Fibroblast of the aortic adventitia (primary cell): ENCODE measurements around the gene EMC6. TPM values are rescaled to one million over a fixed set of nuclear protein-coding genes. Genes with fewer than 3 reads are reported as not detected.

Source experiments
- DNase-seq: peaks from one replicate; pipeline ENCODE4 v3.0.0-alpha.2; 2010; ENCODE audit warnings: low read depth
- H3K4me3 ChIP-seq: 2 replicates; pipeline ENCODE4 v1.5.1; 2011; ENCODE audit warnings: low read depth, mild to moderate bottlenecking, control low read depth, low read length, moderate library complexity
- total RNA-seq: library from RNA; depleted of rRNA; stranded (reverse); fragments of >200 nt; gene quantifications from 2 replicates; pipeline ENCODE4 v1.2.3, GENCODE V29; 2012; ENCODE audit warnings: low replicate concordance
- TF ChIP-seq, protein P1 (sequence below): IDR thresholded peaks from 2 replicates; pipeline ENCODE4 v1.5.1; 2011; ENCODE audit warnings: mild to moderate bottlenecking, low read length, control low read depth, inconsistent platforms; ENCODE audit not compliant: insufficient read depth

EMC6 gene
- total RNA-seq, 1 donor: 17.9 TPM

DNA sequence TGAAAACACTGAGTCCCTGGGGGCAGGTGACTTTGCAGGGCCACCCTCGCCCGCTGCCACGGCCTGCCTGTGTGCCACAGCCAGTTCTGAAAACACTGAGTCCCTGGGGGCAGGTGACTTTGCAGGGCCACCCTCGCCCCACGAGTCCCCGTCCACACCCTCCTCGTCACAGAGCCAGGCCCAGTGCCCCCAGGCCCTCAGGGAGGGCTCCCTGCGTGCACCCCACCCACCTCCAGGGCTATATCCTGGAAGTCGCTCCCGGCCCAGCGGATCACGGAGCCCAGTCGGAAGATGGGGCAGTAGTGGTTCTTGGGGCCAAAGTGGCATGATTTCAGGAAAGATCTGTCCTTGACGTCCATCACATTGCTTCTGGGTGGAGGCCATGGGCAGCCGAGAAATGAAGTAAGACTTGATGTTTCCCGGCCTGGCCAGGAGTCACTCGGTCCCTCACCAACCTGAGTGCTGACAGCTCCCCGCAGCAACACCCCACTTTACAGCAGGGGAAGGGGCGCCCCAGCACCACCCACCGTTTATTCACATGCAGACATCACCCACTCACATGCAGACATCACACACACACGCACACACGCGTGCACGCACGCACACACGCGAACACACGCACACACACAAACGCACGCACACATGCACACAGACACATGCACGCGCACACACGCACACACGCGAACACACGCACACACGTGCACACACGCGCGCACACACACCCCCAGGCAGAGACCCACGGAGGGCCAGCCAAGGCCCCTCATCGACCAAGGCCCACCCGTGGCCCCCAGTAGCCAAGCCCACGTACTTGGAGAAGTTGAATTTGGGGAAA is 20.9 kb downstream of the EMC6 start:
- no peak for DNase-seq
- TF ChIP-seq, protein P1, sequence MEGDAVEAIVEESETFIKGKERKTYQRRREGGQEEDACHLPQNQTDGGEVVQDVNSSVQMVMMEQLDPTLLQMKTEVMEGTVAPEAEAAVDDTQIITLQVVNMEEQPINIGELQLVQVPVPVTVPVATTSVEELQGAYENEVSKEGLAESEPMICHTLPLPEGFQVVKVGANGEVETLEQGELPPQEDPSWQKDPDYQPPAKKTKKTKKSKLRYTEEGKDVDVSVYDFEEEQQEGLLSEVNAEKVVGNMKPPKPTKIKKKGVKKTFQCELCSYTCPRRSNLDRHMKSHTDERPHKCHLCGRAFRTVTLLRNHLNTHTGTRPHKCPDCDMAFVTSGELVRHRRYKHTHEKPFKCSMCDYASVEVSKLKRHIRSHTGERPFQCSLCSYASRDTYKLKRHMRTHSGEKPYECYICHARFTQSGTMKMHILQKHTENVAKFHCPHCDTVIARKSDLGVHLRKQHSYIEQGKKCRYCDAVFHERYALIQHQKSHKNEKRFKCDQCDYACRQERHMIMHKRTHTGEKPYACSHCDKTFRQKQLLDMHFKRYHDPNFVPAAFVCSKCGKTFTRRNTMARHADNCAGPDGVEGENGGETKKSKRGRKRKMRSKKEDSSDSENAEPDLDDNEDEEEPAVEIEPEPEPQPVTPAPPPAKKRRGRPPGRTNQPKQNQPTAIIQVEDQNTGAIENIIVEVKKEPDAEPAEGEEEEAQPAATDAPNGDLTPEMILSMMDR: no peak
- H3K4me3 ChIP-seq: no peak overlapping the region

DNA sequence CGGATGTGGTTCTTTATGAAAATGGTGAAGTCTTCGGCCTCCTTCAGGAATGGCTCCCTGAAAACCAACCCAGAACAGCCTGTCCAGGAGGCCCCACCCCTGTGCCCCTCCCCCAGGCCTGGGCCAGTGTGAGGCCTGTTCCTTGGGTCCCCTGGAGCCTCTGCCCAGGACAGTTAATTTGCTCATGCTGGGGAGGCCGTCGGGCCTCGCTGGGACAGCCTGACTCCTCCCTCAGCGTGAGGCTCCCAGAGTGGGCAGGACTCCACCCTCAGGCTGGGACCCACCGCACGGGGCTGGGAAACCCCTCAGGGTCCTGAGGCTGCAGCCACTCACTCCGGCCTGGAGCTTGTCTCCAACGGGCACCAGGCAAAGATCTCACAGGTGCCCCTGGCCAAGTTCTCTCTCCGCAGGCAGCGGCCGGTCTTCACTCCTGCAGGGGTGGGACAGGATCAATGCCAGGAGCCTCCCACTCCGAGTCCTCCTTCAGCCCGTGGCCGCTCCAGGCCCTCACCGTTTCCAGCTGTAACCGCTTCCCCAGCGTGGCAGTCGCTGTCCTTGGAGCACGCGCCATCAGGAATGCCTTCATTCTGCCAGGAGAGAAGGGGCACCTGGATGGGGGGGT is 21.6 kb downstream of the EMC6 start:
- no peak overlapping the region for H3K4me3 ChIP-seq
- TF ChIP-seq, protein P1: no peak
- DNase-seq: no peak

DNA sequence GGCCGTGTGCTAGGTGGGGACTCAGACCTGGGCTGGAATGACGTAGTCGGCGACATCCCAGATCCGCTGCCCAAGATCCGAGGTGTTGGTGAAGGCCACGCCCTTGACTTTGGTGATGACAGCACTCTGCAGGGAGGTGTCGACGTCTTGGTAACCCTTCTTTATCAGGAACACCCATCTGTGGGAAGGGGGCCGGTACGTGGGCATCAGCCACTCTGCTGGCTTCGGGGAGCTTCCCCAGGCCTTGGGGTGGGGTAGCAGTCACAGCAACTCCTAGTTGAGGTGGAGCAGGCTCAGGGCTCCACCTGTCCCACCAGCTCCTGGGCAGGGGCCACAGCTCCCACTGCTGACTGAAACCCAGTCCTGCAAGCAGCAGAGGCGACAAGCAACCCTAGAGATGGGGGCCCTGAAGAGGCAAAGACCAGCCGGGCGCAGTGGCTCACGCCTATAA is 23.0 kb downstream of the EMC6 start:
- DNase-seq: no peak
- TF ChIP-seq, protein P1: no peak
- H3K4me3 ChIP-seq: no peak overlapping the region

DNA sequence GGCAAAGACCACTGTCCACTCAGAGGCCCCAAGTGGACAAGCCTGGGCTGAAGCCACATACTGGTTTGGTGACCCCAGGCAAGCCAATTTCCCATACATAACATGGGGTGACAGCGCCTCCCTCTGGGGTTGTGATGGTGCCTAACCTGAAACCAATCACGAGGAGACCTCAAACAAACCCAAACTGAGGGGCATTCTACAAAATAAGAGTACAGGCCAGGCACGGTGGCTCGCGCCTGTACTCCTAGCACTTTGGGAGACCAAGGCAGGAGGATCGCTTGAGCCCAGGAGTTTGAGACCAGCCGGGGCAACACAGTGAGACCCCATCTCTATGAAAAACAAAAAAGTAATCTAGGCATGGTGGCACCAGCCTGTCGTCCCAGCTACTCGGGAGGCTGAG is 23.7 kb downstream of the EMC6 start:
- DNase-seq: no peak
- no peak overlapping the region for H3K4me3 ChIP-seq
- TF ChIP-seq, protein P1: no peak

DNA sequence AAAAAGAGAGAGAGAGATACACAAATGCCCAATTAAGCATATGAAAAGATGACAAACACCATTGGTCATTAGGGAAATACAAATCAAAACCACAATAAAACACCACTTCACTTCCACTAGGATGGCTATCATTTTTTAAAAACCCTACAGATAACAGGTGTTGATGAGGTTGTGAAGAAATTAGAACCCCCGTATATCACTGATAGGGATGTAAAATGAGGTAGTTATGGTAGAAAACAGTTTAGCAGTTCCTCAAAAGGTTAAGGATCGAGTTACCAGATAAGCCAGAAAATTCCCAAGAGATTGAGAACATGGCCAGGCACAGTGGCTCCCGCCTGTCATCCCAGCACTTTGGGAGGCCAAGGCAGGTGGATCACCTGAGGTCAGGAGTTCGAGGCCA is 24.5 kb downstream of the EMC6 start:
- DNase-seq: no peak
- TF ChIP-seq, protein P1: no peak
- no peak overlapping the region for H3K4me3 ChIP-seq

DNA sequence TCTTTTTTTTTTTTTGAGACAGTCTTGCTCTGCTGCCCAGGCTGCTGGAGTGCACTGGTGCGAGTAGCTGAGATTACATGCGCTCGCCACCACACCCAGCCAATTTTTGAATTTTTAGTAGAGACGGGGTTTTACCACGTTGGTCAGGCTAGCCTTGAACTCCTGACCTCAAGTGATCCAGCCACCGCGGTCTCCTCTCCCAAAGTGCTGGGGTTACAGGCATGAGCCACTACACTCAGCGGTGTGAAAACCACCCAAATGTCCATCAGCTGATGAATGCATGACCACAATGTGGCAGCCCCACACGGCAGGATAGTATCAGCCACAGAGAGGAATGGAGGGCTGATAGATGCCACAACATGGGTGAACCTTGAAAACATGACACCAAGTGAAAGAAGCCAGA is 25.2 kb downstream of the EMC6 start:
- TF ChIP-seq, protein P1: no peak

More for the DNA sequence above, 25.2 kb downstream of the EMC6 start:
- H3K4me3 ChIP-seq: no peak overlapping the region
- no peak for DNase-seq
